GM21381 (cell line): ENCODE data around the gene SELENOK.
A peak's percentile ranks its signal among the peaks of the same experiment; 100 is the strongest.

ENCODE experiments used
- ATAC-seq: cut with Tn5 transposase; IDR thresholded peaks from one replicate; pipeline ENCODE4 v1.9.1; 2021; ENCODE audit warnings: mild to moderate bottlenecking, moderate library complexity; ENCODE audit not compliant: unreplicated experiment

Gene SELENOK

GRCh38 chr3:53884623-53885022, 7.0 kb downstream of the SELENOK start:
- ATAC-seq: no peak

GRCh38 chr3:53883008-53883407, 8.7 kb downstream of the SELENOK start:
- no peak for ATAC-seq

- peak; percentile 86 for ATAC-seq
These were observed 9.7 kb downstream of the SELENOK start, which contains the start of gene ACTR8 for GRCh38 chr3:53881691-53882593. TSS of gene ACTR8 (minus strand) at chr3:53882152. CDS start at chr3:53882101, 51 bp downstream.

- no peak for ATAC-seq
These were observed 11.0 kb downstream of the SELENOK start for GRCh38 chr3:53880396-53881345.

GRCh38 chr3:53865732-53866499, 25.7 kb downstream of the SELENOK start:
- no peak for ATAC-seq

- no peak for ATAC-seq
These were observed 28.5 kb downstream of the SELENOK start for GRCh38 chr3:53863145-53863544.

GRCh38 chr3:53862241-53862640, 29.4 kb downstream of the SELENOK start:
- no peak for ATAC-seq

- ATAC-seq: no peak
These were observed 31.5 kb downstream of the SELENOK start for GRCh38 chr3:53860196-53860595.

- ATAC-seq: no peak
These were observed 32.5 kb downstream of the SELENOK start for GRCh38 chr3:53859178-53859577.

- ATAC-seq: no peak
These were observed 33.4 kb downstream of the SELENOK start for GRCh38 chr3:53858096-53858741.

- no peak for ATAC-seq
These were observed 34.7 kb downstream of the SELENOK start for GRCh38 chr3:53856964-53857363.

- ATAC-seq: no peak
These were observed 40.8 kb downstream of the SELENOK start for GRCh38 chr3:53850895-53851294.

GRCh38 chr3:53849916-53850315, 41.7 kb downstream of the SELENOK start:
- ATAC-seq: no peak

- no peak for ATAC-seq
These were observed 44.9 kb downstream of the SELENOK start for GRCh38 chr3:53846851-53847155.

GRCh38 chr3:53846134-53846850, 45.4 kb downstream of the SELENOK start, which contains the start of the genes CHDH and IL17RB:
TSS of gene CHDH (minus strand) at chr3:53846419. CDS start at chr3:53824008, 22,411 bp downstream.
TSS of gene IL17RB (plus strand) at chr3:53846568. CDS start at chr3:53846589, 21 bp downstream.
- peak; percentile 48 for ATAC-seq

- ATAC-seq: no peak
These were observed 45.9 kb downstream of the SELENOK start for GRCh38 chr3:53845881-53846133.

- ATAC-seq: peak; percentile 15
These were observed 46.4 kb downstream of the SELENOK start for GRCh38 chr3:53845103-53845880.

GRCh38 chr3:53844262-53845102, 47.2 kb downstream of the SELENOK start:
- no peak for ATAC-seq
